ENCODE measurements around the gene ZNF778.
"Not testable (repeated sequence)": the region's sequence is repeated elsewhere in the genome, so short reads cannot be mapped to it uniquely, and the experiment has no call there.

ZNF778 gene

GRCh38 chr16:89256651-89257254 lies 39.2 kb downstream of the ZNF778 start:
- no peak for DNase-seq (ENCODE audit: low read depth, low spot score)

- DNase-seq (ENCODE audit: low read depth, low spot score): no peak
These were observed 39.8 kb downstream of the ZNF778 start for GRCh38 chr16:89257281-89257731.

GRCh38 chr16:89257757-89258465 lies 40.4 kb downstream of the ZNF778 start:
- DNase-seq (ENCODE audit: low read depth, low spot score): no peak

- not testable (repeated sequence) for DNase-seq (ENCODE audit: low read depth, low spot score)
These were observed 42.4 kb downstream of the ZNF778 start for GRCh38 chr16:89259901-89260300.

GRCh38 chr16:89261691-89262563 lies 44.4 kb downstream of the ZNF778 start:
- no peak for DNase-seq (ENCODE audit: low read depth, low spot score)

- no peak for DNase-seq (ENCODE audit: low read depth, low spot score)
These were observed 47.5 kb downstream of the ZNF778 start for GRCh38 chr16:89264800-89265550.

- no peak for DNase-seq (ENCODE audit: low read depth, low spot score)
These were observed 48.1 kb downstream of the ZNF778 start for GRCh38 chr16:89265647-89266046.

GRCh38 chr16:89266521-89267134 lies 49.1 kb downstream of the ZNF778 start:
- DNase-seq (ENCODE audit: low read depth, low spot score): no peak

GRCh38 chr16:89267746-89268145 lies 50.2 kb downstream of the ZNF778 start:
- DNase-seq (ENCODE audit: low read depth, low spot score): not testable (repeated sequence)

GRCh38 chr16:89268585-89268984 lies 51.1 kb downstream of the ZNF778 start:
- DNase-seq (ENCODE audit: low read depth, low spot score): no peak

- no peak for DNase-seq (ENCODE audit: low read depth, low spot score)
These were observed 51.7 kb downstream of the ZNF778 start for GRCh38 chr16:89268987-89269735.

- no peak for DNase-seq (ENCODE audit: low read depth, low spot score)
These were observed 52.5 kb downstream of the ZNF778 start for GRCh38 chr16:89269805-89270665.

- no peak for DNase-seq (ENCODE audit: low read depth, low spot score)
These were observed 53.3 kb downstream of the ZNF778 start for GRCh38 chr16:89270666-89271345.

GRCh38 chr16:89272631-89273030 lies 55.1 kb downstream of the ZNF778 start:
- DNase-seq (ENCODE audit: low read depth, low spot score): no peak

- no peak for DNase-seq (ENCODE audit: low read depth, low spot score)
These were observed 56.4 kb downstream of the ZNF778 start for GRCh38 chr16:89273741-89274472.

- no peak for DNase-seq (ENCODE audit: low read depth, low spot score)
These were observed 57.2 kb downstream of the ZNF778 start for GRCh38 chr16:89274561-89275283.

- DNase-seq (ENCODE audit: low read depth, low spot score): no peak
These were observed 57.7 kb downstream of the ZNF778 start for GRCh38 chr16:89275284-89275584.

All from brain pericyte (primary cell).